ENCODE measurements around the gene PFDN1. TPM values are rescaled to one million over a fixed set of nuclear protein-coding genes. Genes with fewer than 3 reads are reported as not detected.

PFDN1 gene
- total RNA-seq, 1 donor from 2014 or later = 135 TPM

GRCh38 chr5:140224658-140225057 lies 78.2 kb downstream of the PFDN1 start:
- Histone ChIP-seq H3K27ac (no peak overlapping the region), H3K4me3 (no peak overlapping the region), H3K9me3 (no peaks in the 10 kb centered on the region), H3K36me3 (no peaks in the 10 kb centered on the region), H3K4me1 (peaks cover 0 to 5% of the 10 kb centered on the region in 2 donors), H3K27me3 (no peaks in the 10 kb centered on the region)
- intact Hi-C loops (cut with DNase I) = no loop called here
- DNase-seq (ENCODE audit: low spot score in 2 of 2) = no peak
- no peak for TF ChIP-seq CTCF (IDR thresholded peaks at IDR 0.05)

GRCh38 chr5:140223567-140223966 lies 79.3 kb downstream of the PFDN1 start:
- Histone ChIP-seq H3K27ac (no peak overlapping the region), H3K9me3 (no peaks in the 10 kb centered on the region), H3K4me1 (peaks cover 0 to 5% of the 10 kb centered on the region in 2 donors), H3K27me3 (no peaks in the 10 kb centered on the region), H3K36me3 (no peaks in the 10 kb centered on the region), H3K4me3 (no peak overlapping the region)
- intact Hi-C loops (cut with DNase I) = no loop called here
- TF ChIP-seq CTCF (IDR thresholded peaks at IDR 0.05) = no peak
- DNase-seq (ENCODE audit: low spot score in 2 of 2) = no peak

GRCh38 chr5:140222416-140222815 lies 80.5 kb downstream of the PFDN1 start:
- Histone ChIP-seq H3K27me3 (no peaks in the 10 kb centered on the region), H3K36me3 (no peaks in the 10 kb centered on the region), H3K27ac (peak overlapping the region; percentile 10 to 43), H3K9me3 (no peaks in the 10 kb centered on the region), H3K4me3 (no peak overlapping the region), H3K4me1 (peaks cover 0 to 5% of the 10 kb centered on the region in 2 donors)
- intact Hi-C loops (cut with DNase I) = no loop called here
- TF ChIP-seq CTCF (IDR thresholded peaks at IDR 0.05) = no peak
- no peak for DNase-seq (ENCODE audit: low spot score in 2 of 2)

- TF ChIP-seq CTCF (IDR thresholded peaks at IDR 0.05) = no peak
- intact Hi-C loops (cut with DNase I) = no loop called here
- Histone ChIP-seq H3K27me3 (no peaks in the 10 kb centered on the region), H3K4me1 (peaks cover 0 to 5% of the 10 kb centered on the region in 2 donors), H3K27ac (peak overlapping the region; percentile 10 to 43), H3K4me3 (no peak overlapping the region), H3K9me3 (no peaks in the 10 kb centered on the region), H3K36me3 (no peaks in the 10 kb centered on the region)
- no peak for DNase-seq (ENCODE audit: low spot score in 2 of 2)
Observed at GRCh38 chr5:140221697-140222223, 81.1 kb downstream of the PFDN1 start.

- H3K4me1 ChIP-seq = peaks cover 0 to 5% of the 10 kb centered on the region in 2 donors
- intact Hi-C loops (cut with DNase I) = no loop called here
Observed at GRCh38 chr5:140220698-140221064, 82.2 kb downstream of the PFDN1 start.

More at GRCh38 chr5:140220698-140221064, 82.2 kb downstream of the PFDN1 start:
- Histone ChIP-seq H3K27me3 (no peaks in the 10 kb centered on the region), H3K4me3 (no peak overlapping the region), H3K27ac (no peak overlapping the region), H3K36me3 (no peaks in the 10 kb centered on the region), H3K9me3 (no peaks in the 10 kb centered on the region)
- DNase-seq (ENCODE audit: low spot score in 2 of 2) = no peak
- no peak for TF ChIP-seq CTCF (IDR thresholded peaks at IDR 0.05)
